GM04504 (cell line): ENCODE data around the gene COL6A3.

Experiments used
- DNase-seq: peaks from one replicate; pipeline ENCODE4 v3.0.0-alpha.2; 2012; ENCODE audit warnings: low read depth

Gene COL6A3

GRCh38 chr2:237350070-237350469, 63.9 kb downstream of the COL6A3 start:
- no peak for DNase-seq

- no peak for DNase-seq
These were observed 65.6 kb downstream of the COL6A3 start for GRCh38 chr2:237348281-237348865.

DNA sequence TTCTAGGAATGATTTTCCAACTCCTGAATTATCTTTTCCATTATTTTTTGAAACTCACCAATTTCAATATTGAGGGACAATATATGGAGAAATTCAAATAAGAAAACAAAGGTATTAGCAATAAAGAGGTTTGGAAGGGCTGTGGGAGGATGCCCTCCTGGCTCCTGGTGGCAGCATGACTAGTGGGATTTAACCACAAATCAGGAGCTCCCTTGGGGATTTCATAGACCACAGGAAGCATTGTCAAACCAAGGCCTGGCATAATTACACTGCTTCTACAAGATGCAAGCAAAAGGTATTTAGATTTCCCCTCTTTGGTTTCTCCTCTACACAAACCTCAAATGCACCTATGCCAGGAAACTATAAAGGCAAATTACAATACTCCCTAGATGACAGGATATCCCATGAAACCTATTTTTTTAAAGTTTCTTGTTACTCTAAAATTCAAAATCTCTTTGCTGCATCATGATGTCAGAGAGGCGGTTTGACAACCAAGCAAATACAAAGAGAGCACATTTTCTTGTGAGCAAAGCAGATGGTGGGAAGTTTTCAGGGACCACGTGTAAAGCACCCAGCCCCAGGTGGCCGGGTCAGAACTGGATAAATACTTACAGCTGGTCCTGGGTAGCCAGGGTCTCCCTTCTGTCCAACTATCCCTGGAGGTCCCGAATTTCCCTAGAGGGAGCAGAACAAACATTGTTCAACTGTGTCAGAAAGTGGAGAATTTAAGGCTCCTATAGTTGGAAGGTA, 67.9 kb downstream of the COL6A3 start:
- DNase-seq: no peak

- no peak for DNase-seq
These were observed 68.6 kb downstream of the COL6A3 start for GRCh38 chr2:237345411-237345810.

DNA sequence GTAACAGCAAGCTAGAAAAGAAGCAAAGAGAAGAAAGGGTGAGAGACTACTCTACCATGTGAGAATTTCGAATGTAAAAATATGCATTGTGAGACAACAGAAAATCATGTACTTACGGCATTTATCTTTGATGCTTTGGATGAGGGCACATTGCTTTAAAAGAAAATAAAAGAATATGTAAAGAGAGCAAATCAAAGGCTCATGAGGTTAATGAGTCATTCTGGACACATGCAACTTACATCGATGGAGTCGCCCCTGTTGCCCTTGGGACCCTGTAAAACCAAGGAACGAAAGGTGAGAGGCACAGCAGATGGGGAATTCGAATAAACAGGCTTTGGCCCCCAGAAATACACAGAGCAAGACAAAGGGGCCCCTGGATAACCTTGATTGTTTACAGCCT, 69.0 kb downstream of the COL6A3 start:
- DNase-seq: no peak

DNA sequence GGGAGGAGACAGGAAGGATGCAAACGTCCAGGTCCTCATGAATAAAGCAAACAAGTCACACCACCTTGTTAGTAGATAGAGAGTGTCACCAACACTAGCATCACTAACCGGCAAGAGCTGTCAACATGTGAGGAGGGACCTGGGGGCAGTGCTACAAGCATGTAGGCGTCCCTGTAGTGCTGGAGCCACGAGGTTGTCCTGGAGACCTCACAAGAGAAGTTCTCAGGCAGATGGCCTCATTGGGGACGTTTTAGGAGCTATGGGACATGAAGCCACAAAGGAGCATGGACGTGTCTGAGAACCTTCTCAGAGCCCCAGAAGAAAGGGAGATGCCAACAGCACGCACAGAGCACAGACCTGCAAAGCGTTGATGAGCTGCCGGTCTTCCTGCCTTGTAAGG, 70.0 kb downstream of the COL6A3 start:
- no peak for DNase-seq

DNA sequence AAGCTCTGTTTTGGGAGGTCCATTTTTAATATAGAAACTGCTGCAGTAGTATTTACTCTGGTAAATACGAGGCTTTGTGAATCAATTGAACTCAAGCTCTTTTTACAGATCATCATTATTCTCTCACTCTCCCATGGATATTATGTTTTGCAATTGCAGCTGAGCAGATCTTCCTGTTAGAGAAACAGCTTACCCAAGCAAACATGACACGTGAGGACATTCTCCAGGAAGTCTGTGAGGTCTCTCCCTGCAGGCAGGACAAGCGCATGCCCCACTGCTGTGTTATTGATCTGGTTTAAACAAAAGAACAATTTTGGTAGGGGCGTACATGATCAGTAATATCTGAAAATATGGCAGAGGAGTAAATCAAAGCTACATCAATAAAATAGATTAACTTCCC, 72.1 kb downstream of the COL6A3 start:
- DNase-seq: no peak

GRCh38 chr2:237337586-237337985, 76.4 kb downstream of the COL6A3 start:
- DNase-seq: no peak

DNA sequence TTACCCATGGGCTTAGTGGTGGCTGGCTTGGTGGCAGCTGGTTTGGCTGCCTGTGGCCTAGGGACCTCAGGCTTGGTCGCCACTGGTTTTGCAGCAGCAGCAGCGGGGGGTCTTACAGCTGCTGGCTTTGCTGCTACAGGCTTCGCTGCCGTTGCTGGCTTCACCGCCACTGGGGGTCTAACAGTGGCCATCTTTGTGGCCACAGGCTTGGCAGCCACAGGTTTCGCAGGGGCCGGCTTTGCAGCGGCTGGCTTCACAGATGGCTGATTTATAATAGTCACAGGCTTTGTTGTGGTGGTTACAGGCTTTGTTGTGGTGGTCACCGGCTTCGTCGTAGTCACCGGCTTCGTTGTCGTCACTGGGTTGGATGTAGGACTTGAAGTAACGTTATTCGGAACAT, 77.8 kb downstream of the COL6A3 start:
- no peak for DNase-seq

GRCh38 chr2:237333748-237334147, 80.2 kb downstream of the COL6A3 start:
- DNase-seq: no peak

DNA sequence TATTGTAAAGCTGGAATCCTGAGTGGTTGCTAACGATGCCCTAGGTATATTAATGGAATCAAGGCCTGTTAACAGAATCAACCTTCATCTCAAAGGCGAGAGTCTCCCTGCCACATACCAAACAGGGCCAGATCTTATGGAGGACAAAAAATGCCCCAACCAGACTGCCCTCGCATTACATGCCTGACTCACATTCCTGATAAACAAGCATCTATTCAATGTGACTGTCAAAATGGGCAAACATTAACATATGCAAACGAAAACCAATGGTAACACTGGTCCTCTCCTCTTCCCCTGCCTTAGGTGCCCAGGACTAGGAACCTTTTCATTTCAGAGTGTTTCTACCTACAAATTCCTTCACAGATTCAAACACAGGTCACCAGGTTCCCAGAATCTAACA, 83.4 kb downstream of the COL6A3 start:
- DNase-seq: no peak

DNA sequence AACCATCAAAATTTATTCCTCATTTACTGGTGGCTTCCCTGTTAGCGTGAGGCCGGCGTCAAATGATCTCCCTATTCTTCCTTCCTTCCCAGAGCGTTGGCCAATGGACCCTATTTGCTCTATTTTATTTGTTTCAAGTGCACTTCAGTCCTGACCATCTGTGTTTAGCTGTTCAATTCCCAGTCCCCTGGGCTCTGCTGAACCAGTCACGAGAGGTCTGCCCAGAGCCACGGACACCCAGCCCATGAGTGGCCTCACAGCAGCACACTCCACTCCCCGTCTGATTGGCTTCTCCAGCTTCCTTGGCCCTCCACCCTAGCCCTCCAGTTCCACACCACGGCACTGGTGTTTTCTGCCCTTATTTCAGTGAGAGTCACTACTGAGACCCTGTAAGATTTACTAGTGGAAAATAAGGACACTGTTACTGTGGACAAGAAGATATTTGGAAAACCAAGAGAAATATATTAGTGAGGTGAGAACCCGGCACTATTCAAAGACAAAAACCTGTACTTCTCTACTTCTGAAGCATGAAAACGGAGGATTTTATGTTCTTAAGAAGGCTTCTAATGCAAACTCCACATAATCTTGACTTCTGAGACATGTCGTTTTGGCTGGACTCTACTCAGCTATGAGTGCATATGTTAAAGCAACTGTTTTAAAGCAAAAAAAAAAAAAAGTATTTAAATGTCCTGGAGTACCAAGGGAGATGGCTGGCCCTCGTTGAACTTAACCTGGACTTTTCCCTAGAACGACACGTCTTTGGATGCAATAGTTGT, 86.6 kb downstream of the COL6A3 start:
- DNase-seq: no peak

DNA sequence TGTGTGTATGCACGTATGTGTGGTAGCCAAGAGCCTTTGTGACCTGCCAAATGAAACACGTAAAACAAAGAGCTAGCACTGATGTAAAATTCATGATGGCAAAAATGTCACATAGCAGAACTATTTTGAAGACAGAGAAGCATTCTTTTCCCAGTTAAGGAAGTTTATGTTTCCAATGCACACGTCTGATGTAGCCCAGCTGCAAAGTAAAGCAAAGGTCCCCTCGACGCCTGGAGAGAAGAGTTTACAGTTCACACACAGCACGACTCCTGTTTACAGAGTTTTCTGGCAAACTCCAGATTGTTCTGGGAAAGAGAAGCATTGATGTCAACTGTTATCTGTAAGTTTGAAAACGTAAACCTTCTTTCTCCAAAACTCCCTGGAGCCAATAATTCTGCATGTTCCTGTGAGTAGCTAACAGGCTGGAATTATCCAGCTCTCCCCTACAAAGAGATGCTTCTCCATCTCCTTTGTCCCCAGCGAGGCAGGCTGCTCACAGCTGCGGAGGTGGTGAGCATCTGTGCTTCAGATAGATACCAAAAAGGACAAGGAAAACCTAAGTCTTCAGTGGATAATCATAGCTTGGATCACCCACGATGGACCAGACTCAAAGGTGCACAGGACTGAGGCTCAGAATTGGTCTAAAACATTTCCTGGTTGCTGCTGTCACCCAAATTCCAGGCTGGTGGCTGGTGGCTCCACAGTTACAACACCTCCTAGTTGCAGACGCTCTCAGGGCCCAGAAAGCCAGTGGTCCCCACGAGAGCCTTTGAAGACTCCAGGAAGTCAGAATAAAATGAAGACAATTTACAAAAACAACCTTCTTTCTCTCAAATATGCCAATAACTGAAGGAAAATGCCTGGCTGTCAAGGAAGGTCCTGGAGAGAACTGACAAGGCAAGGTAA, 87.4 kb downstream of the COL6A3 start:
- DNase-seq: no peak

- DNase-seq: no peak
These were observed 89.1 kb downstream of the COL6A3 start for GRCh38 chr2:237324837-237325236.

DNA sequence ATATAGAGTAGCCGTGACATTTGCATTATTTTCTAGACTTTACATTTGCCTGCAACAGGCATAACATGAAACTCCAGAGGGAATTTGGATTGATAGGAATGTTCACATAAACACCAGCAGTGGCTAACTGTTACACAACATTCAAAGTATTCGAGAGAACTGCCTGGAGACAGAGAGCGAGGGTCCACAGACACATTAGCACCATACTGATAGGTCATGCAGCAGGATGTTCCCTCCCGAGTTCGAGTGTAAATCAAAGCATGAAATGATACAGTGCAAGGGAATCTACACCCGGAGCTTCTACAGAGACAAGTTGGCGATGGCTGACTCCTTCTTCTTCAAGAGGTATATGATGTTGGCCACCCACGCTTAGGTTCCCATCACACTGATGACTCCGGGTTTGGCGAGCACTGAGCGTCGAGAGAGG, 89.5 kb downstream of the COL6A3 start:
- DNase-seq: no peak

- DNase-seq: no peak
These were observed 90.3 kb downstream of the COL6A3 start for GRCh38 chr2:237323656-237324055.

DNA sequence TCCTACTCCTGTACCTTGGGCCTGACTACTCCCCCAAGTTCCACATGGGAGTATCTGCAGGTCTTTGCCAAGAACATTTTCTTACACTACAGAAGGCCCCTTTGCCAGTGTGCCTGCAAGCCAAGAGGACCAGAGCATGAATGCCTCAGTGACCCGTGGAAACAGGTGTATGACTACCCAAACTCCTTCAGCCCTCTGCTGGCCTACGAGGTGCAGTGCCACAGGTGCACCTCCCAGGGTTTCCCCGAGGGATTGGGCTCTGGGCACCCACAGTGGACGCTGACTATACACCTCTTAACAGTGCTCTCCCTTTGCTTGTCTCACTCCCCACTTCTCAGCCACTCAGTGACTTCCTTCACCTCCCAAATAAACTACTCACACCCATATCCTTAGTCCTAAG, 91.4 kb downstream of the COL6A3 start:
- DNase-seq: no peak

- no peak for DNase-seq
These were observed 92.2 kb downstream of the COL6A3 start for GRCh38 chr2:237321746-237322145.

DNA sequence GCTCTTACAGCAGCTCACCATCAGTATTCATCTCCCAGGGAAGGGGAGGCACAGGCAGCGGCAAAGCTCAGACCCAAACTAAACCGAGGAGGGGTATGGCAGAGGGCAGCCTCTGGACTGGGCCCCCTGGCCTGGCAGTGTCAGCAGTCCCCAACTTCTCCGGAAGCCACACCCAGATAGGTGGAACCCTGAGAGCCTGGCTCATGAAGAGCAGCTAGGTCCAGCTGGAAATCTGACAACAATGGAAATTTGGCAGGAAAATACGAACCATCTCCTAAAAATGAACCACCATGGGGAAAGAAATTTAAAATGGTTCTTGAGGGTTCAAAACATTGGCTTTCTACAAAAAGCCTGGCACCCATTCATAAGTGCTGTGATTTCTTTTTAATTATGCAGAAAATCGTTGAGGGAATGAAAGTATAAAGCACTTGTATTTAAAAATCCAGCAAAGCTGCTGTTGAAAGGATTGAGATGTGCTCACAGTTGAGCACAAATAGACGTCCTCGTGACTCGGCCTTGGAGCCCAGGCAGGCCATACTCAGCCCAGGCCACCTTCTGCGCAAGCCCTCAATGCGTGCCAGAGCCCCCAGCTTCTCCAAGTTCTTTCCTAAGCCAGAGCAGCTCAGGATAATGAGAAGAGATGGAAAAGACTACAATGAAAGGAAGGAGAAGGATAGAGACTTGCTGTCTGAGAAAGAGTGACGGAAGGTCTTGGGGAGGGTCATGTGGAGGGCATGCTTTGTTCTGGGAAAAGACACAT, 93.0 kb downstream of the COL6A3 start:
- no peak for DNase-seq

GRCh38 chr2:237319887-237320286, 94.1 kb downstream of the COL6A3 start:
- no peak for DNase-seq

GRCh38 chr2:237319086-237319820, 94.7 kb downstream of the COL6A3 start:
- no peak for DNase-seq
